GM18526 (cell line): ENCODE measurements around the gene ANKRD44.

Experiments
- POLR2A ChIP-seq: IDR thresholded peaks from 3 replicates; pipeline ENCODE4 v1.6.1; 2011; ENCODE audit not compliant: insufficient read length; ENCODE audit errors: extremely low read depth

ANKRD44 gene

DNA sequence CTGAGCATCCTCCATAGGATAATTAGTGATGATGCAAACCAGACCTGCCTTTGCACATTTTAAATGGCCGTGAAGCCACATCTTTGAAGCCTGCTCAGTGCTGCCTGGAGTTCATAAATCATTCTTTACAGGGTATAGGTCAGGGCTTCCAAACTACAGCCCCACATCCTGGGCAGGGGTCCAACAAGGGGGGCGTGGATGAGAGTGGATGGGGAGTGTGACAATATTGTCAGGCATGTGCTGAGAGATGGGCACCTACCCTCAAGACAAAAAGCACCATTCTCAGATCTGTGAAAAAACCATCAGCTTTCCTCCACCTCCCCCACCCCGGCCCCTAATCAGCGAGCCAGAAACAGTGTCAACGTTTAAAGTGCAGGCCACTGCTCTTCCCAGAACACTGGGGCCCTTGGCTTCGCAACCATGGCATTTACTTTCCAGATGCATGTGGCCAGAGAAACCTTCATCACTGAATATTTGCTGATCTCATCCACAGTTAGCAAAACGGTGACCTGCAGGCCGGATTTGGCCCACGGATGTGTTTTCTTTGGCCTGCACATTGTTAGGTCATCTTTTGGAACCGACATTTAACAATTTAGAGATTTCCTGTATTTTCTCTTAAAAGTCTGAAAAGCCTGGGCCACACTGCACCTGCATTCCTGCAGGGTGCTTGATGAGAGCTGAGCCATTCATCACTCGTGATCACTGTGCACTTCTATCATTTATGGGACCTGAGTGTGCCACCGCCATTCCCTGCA is 130.7 kb downstream of the ANKRD44 start:
- TF ChIP-seq POLR2A = no peak

DNA sequence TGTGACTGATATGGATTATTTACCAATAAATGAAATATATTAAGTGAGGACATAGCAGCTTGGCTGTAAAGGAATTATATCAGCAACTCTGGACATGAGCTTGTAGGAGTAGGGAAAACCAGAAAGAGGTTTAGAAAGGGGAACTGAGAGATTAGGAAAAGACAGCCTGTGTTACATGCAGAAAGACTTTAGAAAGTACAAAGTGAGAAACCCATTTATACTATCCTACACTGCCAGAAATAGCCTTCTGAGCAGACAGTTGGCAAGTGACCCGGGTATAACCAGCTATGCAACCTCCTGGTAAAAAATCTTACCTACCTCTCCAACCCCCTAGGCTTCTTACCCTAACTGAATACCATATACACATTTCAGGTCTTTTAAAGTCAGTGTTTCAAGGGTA is 134.1 kb downstream of the ANKRD44 start:
- no peak for TF ChIP-seq POLR2A

DNA sequence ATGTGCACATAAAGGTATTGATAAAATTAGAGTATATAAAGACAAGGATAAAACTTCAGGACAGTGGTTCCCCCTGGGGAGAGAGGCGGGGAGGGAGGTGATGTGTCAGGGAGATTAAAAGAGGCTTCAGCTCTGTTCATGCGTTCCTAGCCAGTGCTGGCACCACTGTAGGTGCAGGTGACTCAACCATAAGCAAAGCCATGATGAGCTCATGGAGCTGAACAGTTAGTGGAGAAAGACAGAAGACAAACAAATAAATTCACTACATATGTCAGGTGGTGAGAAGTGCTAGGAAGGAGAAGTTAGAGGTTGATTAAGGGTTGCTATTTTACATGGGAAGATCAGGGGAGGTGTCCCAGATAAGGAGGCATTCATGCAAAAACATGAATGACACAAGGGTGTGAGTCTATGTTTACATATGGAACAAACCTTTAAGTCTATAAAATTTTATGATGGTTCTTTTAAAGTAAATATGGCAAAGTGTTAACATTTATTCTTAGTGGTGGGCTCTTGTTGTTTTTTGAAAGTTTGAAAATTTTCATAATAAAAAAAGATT is 136.0 kb downstream of the ANKRD44 start:
- no peak for TF ChIP-seq POLR2A

DNA sequence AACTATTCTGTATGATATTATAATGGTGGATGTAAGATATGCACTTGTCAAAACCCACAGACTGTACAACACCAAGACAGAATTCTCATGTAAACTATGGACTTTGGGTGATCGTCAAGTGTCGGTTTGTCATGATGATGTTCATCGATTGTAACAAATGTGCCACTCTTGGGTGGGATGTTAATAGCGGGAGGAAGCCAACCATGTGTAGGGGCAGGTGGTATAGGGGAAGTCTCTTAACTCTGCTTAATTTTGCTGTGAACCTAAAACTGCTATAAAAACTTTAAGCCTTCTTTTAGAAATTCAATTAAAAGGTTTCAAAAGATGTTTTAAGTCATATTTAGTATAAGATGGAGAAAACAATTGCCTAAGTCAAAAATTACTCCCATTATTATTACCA is 139.0 kb downstream of the ANKRD44 start:
- no peak for TF ChIP-seq POLR2A

DNA sequence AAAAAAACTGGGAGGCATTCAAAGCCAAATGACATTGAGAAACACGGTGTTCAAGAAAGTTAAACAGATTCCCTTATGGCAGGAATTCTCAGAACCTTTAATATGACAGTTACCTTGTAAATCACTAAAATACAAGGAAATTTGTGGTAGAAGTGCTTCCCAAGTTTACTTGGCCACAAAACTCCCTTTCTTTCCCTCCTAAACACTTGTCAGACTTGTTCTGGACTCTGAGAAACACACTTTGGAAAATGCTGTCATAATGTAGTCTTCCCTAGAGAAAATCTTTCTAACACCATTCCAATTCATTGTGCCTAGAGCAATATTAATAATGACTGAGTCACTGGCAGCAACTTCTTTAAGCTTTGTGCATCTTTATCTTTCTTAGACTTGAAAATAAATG is 140.4 kb downstream of the ANKRD44 start:
- no peak for TF ChIP-seq POLR2A

DNA sequence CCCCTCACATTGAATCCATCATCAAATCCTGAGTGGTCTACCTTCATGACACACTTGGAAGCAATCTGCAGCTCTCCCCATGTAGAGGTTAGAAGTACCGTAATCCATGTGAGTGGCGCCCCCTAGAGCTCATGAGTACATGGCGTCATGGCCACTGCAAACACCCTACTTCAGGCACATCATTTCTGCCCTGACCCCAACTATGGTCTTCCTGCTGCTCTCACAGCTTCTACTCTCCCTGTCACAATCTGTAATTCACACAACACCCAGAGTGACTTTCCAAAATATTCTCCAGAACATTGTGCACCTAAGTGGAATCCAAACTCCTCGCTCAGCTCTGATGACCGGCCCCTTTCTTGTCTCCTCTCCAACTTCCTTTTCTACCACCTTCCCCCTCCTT is 141.9 kb downstream of the ANKRD44 start:
- no peak for TF ChIP-seq POLR2A

DNA sequence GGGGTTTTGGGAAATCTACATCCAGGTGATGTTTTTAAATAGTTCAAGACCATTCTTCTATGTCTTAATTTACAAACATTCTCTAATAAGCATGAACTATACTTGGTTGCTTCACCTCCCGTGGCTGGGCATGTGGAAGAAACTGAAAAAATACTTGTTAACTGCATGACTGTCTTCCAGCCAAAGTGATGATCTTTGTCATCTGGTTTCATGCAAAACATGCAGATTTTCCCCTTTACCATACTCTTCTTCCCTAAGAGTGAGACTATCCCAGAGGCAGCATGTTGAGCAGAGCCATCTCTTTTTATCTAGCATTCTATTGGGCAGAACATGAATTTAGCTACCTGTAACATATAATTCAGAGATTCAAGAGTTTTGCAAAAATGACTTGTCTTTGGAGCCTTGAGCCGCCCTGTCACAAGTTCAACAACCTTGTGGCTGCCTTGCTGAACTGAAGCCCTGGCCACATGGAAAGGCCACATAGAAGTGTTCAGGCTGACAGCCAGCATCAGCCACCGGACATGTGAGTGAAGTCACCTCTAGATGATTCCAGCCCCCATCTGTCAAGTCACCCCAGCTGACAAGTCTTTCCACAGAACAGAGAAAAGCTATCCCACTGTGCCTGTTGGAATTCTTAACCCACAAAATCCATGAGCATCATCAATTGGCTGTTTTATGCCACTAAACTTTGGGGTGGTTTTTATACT is 142.8 kb downstream of the ANKRD44 start:
- TF ChIP-seq POLR2A = no peak

DNA sequence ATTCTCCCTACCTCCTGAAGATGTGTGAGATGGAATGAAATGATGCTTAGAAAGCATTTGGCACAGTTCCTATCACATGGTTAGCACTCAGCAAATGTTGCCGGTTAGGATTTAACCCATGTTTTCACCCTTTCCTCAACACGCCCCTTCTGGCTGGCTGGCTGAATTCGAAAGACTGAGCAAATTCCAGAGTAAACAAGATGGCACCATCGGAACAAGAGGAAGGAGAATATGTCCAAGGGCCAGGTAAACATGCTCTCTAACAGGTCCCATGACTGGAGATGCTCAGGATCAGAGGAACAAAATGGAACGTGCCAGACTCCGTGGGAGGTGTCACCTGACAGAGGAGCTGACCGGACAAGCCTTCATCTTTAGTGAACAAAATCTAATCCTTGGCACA is 145.6 kb downstream of the ANKRD44 start:
- TF ChIP-seq POLR2A = no peak

DNA sequence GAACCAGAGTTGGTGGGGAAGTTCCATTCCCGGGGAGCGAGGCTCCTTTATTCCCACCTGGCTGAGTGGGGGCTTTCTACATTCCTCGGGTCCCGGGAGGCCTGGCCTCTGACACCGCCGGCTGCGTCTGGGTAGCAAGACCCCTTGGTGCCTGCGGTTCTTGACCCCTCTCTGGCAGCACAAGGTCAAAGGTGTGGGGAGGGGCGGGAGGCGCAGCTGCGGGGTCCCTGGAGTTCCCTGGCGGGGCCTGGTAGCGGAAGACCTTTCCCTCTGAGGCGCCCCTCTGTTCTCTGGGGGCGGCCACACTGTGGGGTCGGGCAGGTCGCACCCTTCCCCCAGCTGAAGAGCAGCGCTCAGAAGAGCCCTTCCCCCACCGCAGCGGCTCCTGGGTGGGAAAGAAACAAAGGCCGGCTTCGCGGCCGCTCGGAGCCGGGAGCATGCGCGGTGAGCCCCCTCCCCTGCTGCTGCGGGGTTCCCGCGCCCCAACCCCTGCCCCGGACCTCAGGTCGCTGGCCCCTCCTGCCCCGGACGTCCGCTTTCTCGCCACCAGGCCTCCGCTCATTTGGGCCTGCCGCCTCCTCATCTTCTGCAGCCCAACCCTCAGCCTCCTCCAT is 146.3 kb downstream of the ANKRD44 start:
- TF ChIP-seq POLR2A = no peak

DNA sequence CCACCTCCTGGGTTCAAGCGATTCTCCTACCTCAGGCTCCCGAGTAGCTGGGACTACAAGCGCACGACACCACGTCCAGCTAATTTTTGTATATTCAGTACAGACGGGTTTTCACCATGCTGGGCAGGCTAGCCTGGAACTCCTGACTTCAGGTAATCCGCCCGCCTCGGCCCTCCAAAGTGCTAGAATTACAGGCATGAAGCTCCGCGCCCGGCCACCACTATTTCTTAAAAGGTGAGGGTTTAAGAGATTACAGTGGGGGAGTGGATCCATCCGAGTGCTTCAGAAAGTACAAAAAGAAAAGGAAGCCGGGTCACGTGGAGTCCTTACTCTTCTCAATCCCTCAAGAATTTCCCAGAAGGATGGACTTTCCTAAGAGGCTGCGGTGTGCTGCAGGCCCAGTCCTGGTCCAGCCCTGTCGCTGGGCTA is 146.9 kb downstream of the ANKRD44 start:
- TF ChIP-seq POLR2A = no peak

DNA sequence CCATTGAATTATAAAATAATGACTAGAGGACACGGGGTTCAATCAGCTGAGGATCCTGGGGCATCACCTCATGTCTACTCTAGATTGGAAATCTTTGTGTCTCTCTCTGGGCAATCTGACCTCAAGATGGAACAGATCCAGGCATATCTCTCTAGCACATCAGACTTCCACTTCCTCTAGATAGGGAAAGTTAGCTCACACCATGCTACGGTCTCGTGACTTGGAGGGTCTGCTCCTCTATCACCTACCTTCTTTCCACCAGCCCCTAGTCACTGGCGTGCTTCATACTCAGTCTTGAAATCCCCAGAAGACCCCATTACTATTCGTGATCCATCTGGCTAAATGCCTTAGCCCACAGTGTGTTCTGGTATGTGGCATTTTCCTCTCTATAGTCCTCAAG is 148.8 kb downstream of the ANKRD44 start:
- TF ChIP-seq POLR2A = no peak

DNA sequence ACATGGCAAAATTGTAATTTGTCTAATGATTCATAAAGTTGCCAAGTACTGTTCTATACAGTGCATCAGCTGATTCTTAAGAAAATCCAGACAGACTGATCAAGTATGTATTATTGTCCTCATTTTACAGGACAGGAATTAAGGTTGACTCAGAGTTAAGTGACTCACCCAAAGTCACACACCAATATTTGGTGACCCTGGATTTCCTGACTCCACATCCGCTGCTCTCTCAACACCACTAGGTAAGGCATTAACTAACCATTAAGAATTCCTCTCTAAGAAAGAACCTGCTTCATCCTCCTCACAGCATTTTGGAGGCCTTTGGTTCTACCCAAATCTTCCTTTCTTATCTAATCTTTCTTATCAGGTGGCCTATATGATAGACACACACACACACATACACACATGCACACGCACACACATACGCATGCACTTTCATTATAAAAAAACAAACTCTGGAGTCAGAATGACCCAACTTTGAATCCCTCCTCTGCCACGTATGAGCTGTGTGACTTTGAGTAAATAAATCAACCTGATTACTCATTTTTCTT is 150.8 kb downstream of the ANKRD44 start:
- no peak for TF ChIP-seq POLR2A

DNA sequence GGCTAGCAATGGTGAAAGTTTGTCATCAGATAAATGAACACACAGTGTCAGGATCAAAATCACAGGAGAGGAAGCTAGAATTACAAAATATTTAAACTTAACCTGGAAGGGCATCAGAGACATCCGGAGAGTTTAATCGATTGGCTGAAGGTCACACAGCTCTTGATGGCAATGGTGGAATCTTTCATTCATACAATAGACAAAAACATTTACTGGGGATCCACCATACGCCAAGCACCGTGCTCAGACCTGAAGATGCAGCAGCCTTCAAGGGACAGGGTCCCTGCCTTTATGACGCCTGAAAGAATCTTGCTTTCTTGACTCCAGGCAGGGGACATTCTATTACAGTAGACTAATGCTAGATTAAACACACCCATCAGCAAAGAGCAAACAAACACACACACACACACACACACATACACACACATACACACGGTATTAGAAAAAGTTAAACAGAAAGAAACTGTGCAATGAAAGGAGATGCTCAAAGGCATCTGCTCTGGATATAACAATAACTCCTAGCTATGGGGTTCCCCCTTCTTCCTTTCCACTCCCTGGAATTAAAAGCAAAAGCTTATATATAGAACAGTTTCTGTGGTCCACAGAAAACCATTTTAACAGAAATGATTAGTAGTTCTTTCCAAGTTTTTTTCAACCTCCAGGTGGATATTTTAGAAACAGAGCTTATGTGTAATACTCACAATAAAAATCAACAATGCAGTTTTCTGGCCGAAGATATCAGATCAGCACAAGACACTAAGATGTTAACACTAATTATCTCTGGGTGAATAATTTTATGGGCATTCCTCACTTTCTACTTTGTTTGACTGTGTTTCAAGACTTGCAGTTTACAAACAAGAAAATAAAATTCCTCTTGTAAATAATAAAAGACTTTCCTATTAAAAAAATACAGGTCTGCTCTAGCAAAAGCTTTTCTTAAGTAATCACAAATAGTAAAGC is 151.7 kb downstream of the ANKRD44 start:
- no peak for TF ChIP-seq POLR2A

DNA sequence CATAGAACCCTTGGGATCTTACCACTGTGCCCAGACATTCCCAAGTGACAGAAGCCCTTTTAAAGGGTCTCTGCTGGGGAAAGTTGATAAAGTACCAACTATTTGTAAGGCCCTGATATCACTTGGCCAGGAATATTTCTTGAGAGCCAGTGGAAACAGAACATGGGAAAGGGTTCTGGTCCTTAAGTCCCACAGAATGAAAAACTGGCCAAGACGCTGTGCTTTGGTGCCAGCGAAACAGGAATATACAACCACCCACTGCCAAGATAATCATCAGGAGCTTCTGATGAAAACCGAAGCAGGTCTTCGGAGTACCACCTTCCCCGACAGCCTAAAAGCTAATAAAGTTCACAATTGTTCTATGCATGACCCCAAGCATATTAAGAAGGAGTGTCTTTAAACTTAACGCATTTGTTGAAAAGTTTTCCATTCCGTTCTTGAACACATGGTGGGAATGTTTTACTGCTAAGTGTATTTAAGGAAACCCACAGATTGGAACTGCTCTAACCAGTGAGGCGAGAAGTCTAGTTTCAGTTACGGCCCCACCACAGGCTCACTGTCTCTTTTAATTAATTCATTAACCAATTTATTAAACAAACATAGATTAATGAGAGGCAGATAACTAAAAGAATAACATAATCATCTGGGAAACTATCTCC is 152.6 kb downstream of the ANKRD44 start:
- TF ChIP-seq POLR2A = no peak
